ENCODE measurements around the gene TOP1.
"Not testable (repeated sequence)": the region's sequence is repeated elsewhere in the genome, so short reads cannot be mapped to it uniquely, and the experiment has no call there.

TOP1 gene

GRCh38 chr20:40997116-40997515 is 31.5 kb upstream of the TOP1 start:
- Mint-ChIP-seq H3K4me3 (no peak overlapping the region), H3K4me1 (peaks cover 1% of the 10 kb centered on the region), H3K36me3 (ENCODE audit: low read depth) (no peaks in the 10 kb centered on the region), H3K9me3 (no peaks in the 10 kb centered on the region), H3K27me3 (no peaks in the 10 kb centered on the region), H3K27ac (no peak overlapping the region)
- no peak for ATAC-seq
- no peak for DNase-seq

GRCh38 chr20:40999841-41000240 is 28.8 kb upstream of the TOP1 start:
- no peaks in the 10 kb centered on the region for H3K9me3 Mint-ChIP-seq
- DNase-seq (no peak), ATAC-seq (no peak)
- no peak overlapping the region for H3K4me3 Mint-ChIP-seq
- no peak overlapping the region for H3K27ac Mint-ChIP-seq
- H3K36me3 Mint-ChIP-seq (ENCODE audit: low read depth), result no peaks in the 10 kb centered on the region
- no peaks in the 10 kb centered on the region for H3K27me3 Mint-ChIP-seq
- peaks cover 27% of the 10 kb centered on the region for H3K4me1 Mint-ChIP-seq

GRCh38 chr20:41000628-41001027 is 28.0 kb upstream of the TOP1 start:
- Mint-ChIP-seq H3K4me1 (peaks cover 31% of the 10 kb centered on the region), H3K4me3 (no peak overlapping the region), H3K9me3 (no peaks in the 10 kb centered on the region), H3K27ac (no peak overlapping the region), H3K27me3 (no peaks in the 10 kb centered on the region), H3K36me3 (ENCODE audit: low read depth) (no peaks in the 10 kb centered on the region)
- ATAC-seq (no peak), DNase-seq (no peak)

GRCh38 chr20:41001497-41001896 is 27.1 kb upstream of the TOP1 start:
- ATAC-seq (no peak), DNase-seq (no peak)
- Mint-ChIP-seq H3K27ac (no peak overlapping the region), H3K27me3 (no peaks in the 10 kb centered on the region), H3K4me1 (peaks cover 34% of the 10 kb centered on the region), H3K36me3 (ENCODE audit: low read depth) (no peaks in the 10 kb centered on the region), H3K9me3 (no peaks in the 10 kb centered on the region), H3K4me3 (no peak overlapping the region)

GRCh38 chr20:41002842-41003142 is 25.8 kb upstream of the TOP1 start:
- ATAC-seq, result no peak
- no peaks in the 10 kb centered on the region for H3K27me3 Mint-ChIP-seq
- H3K4me3 Mint-ChIP-seq, result peak overlapping the region; percentile 40

GRCh38 chr20:41003143-41003935 is 25.3 kb upstream of the TOP1 start:
- Mint-ChIP-seq H3K36me3 (ENCODE audit: low read depth) (no peaks in the 10 kb centered on the region), H3K4me3 (peak overlapping the region; percentile 52), H3K4me1 (peaks cover 42% of the 10 kb centered on the region), H3K27ac (peak overlapping the region; percentile 91), H3K9me3 (peaks cover 5% of the 10 kb centered on the region), H3K27me3 (no peaks in the 10 kb centered on the region)
- peak; percentile 93 for ATAC-seq
- peak; percentile 63 for DNase-seq

More at GRCh38 chr20:41002842-41003142, 25.8 kb upstream of the TOP1 start:
- DNase-seq, result no peak
- H3K36me3 Mint-ChIP-seq (ENCODE audit: low read depth), result no peaks in the 10 kb centered on the region
- peak overlapping the region; percentile 91 for H3K27ac Mint-ChIP-seq
- H3K9me3 Mint-ChIP-seq, result peaks cover 2% of the 10 kb centered on the region
- peaks cover 37% of the 10 kb centered on the region for H3K4me1 Mint-ChIP-seq

GRCh38 chr20:41003936-41004294 is 24.7 kb upstream of the TOP1 start:
- H3K36me3 Mint-ChIP-seq (ENCODE audit: low read depth); ATAC-seq; DNase-seq; H3K27me3 Mint-ChIP-seq; H3K9me3 Mint-ChIP-seq: not testable (repeated sequence)
- Mint-ChIP-seq H3K4me1 (peaks cover 45% of the 10 kb centered on the region), H3K4me3 (peak overlapping the region; percentile 52), H3K27ac (peak overlapping the region; percentile 91)

- Mint-ChIP-seq H3K4me3 (no peak overlapping the region), H3K27me3 (no peaks in the 10 kb centered on the region), H3K36me3 (ENCODE audit: low read depth) (no peaks in the 10 kb centered on the region), H3K9me3 (peaks cover 5% of the 10 kb centered on the region), H3K27ac (peak overlapping the region; percentile 91), H3K4me1 (peaks cover 48% of the 10 kb centered on the region)
- DNase-seq (peak; percentile 17), ATAC-seq (no peak)
Measured at GRCh38 chr20:41004531-41005360, 23.9 kb upstream of the TOP1 start.

- Mint-ChIP-seq H3K27ac (no peak overlapping the region), H3K27me3 (no peaks in the 10 kb centered on the region), H3K4me1 (peaks cover 53% of the 10 kb centered on the region), H3K9me3 (peaks cover 5% of the 10 kb centered on the region), H3K4me3 (no peak overlapping the region), H3K36me3 (ENCODE audit: low read depth) (no peaks in the 10 kb centered on the region)
- no peak for ATAC-seq
- DNase-seq, result no peak
Measured at GRCh38 chr20:41005361-41005729, 23.3 kb upstream of the TOP1 start.

- no peaks in the 10 kb centered on the region for H3K27me3 Mint-ChIP-seq
- DNase-seq (no peak), ATAC-seq (no peak)
- peaks cover 5% of the 10 kb centered on the region for H3K9me3 Mint-ChIP-seq
- H3K4me3 Mint-ChIP-seq, result no peak overlapping the region
- no peak overlapping the region for H3K27ac Mint-ChIP-seq
- peaks cover 54% of the 10 kb centered on the region for H3K4me1 Mint-ChIP-seq
- H3K36me3 Mint-ChIP-seq (ENCODE audit: low read depth), result no peaks in the 10 kb centered on the region
Measured at GRCh38 chr20:41006126-41006935, 22.3 kb upstream of the TOP1 start.

GRCh38 chr20:41006936-41007474 is 21.6 kb upstream of the TOP1 start:
- Mint-ChIP-seq H3K36me3 (ENCODE audit: low read depth) (no peaks in the 10 kb centered on the region), H3K4me3 (no peak overlapping the region), H3K27ac (no peak overlapping the region), H3K27me3 (no peaks in the 10 kb centered on the region), H3K9me3 (peaks cover 5% of the 10 kb centered on the region), H3K4me1 (peaks cover 60% of the 10 kb centered on the region)
- ATAC-seq, result no peak
- DNase-seq, result no peak

- no peak overlapping the region for H3K27ac Mint-ChIP-seq
- ATAC-seq (no peak), DNase-seq (no peak)
- H3K4me1 Mint-ChIP-seq, result peaks cover 61% of the 10 kb centered on the region
- H3K4me3 Mint-ChIP-seq, result no peak overlapping the region
- H3K27me3 Mint-ChIP-seq, result no peaks in the 10 kb centered on the region
- H3K9me3 Mint-ChIP-seq, result peaks cover 5% of the 10 kb centered on the region
- no peaks in the 10 kb centered on the region for H3K36me3 Mint-ChIP-seq (ENCODE audit: low read depth)
Measured at GRCh38 chr20:41007481-41007880, 21.1 kb upstream of the TOP1 start.

- Mint-ChIP-seq H3K4me1 (peaks cover 44% of the 10 kb centered on the region), H3K9me3 (peaks cover 5% of the 10 kb centered on the region), H3K4me3 (no peak overlapping the region), H3K36me3 (ENCODE audit: low read depth) (no peaks in the 10 kb centered on the region), H3K27me3 (no peaks in the 10 kb centered on the region), H3K27ac (no peak overlapping the region)
- no peak for DNase-seq
- ATAC-seq, result no peak
Measured at GRCh38 chr20:41009946-41010345, 18.7 kb upstream of the TOP1 start.

- ATAC-seq (peak; percentile 85), DNase-seq (peak; percentile 33)
- H3K27ac Mint-ChIP-seq, result peak overlapping the region; percentile 36
- H3K4me3 Mint-ChIP-seq, result no peak overlapping the region
- no peaks in the 10 kb centered on the region for H3K36me3 Mint-ChIP-seq (ENCODE audit: low read depth)
- peaks cover 38% of the 10 kb centered on the region for H3K4me1 Mint-ChIP-seq
- H3K27me3 Mint-ChIP-seq, result no peaks in the 10 kb centered on the region
- H3K9me3 Mint-ChIP-seq, result peaks cover 5% of the 10 kb centered on the region
Measured at GRCh38 chr20:41011551-41012067, 17.0 kb upstream of the TOP1 start.

Measured in activated naive CD8-positive, alpha-beta T cell treated with anti-CD3 and anti-CD28 coated beads, Interleukin-2, amount 50 U/mL, for 24 hours (primary cell).